Common myeloid progenitor, CD34-positive (primary cell): ENCODE measurements around the gene CCDC9.
"Not testable (repeated sequence)": the region's sequence is repeated elsewhere in the genome, so short reads cannot be mapped to it uniquely, and the experiment has no call there.

Source experiments
- CTCF ChIA-PET: fragments of 350-600 bp; sonication (Branson Sonifier 250); formaldehyde crosslinking; loops from one replicate; lab custom pipeline; 2021; ENCODE audit warnings: antibody characterized with exemption; lab: Charles Lee
- POLR2A ChIA-PET: fragments of 350-600 bp; sonication (Branson Sonifier 250); formaldehyde crosslinking; loops from one replicate; lab custom pipeline; 2021; ENCODE audit warnings: antibody characterized with exemption; lab: Charles Lee
- DNase-seq, 3 donors: peaks; one replicate each; pipeline versions ENCODE4 v3.0.0 to v3.0.0-alpha.2; 2013
- H3K27ac ChIP-seq, 2 experiments: 1 replicate in 1 of 2; 2 replicates in 1 of 2; pipeline ENCODE4 v1.7.0; 2013; ENCODE audit warnings: inconsistent platforms in 2 of 2, low read length in 2 of 2, mild to moderate bottlenecking in 2 of 2, low read depth in 1 of 2, moderate library complexity in 1 of 2; ENCODE audit not compliant: severe bottlenecking in 2 of 2, insufficient read depth in 1 of 2, poor library complexity in 1 of 2
- H3K27me3 ChIP-seq, 5 experiments: replicated peaks in 2 of 5; 1 replicate in 3 of 5; 2 replicates in 2 of 5; pipeline versions ENCODE4 v1.6.1 to v1.7.0; 2013; ENCODE audit warnings: low read length in 4 of 5, mild to moderate bottlenecking in 2 of 5, moderate library complexity in 2 of 5, inconsistent platforms in 1 of 5; ENCODE audit not compliant: insufficient read depth in 5 of 5, control insufficient read depth in 4 of 5
- H3K36me3 ChIP-seq, 4 experiments: 1 replicate in 2 of 4; 2 replicates in 2 of 4; pipeline versions ENCODE4 v1.6.1 to v1.7.0; 2013; ENCODE audit warnings: low read length in 3 of 4, control low read depth in 1 of 4, mild to moderate bottlenecking in 1 of 4; ENCODE audit not compliant: control insufficient read depth in 4 of 4, insufficient read depth in 4 of 4
- H3K4me1 ChIP-seq, 4 experiments: 1 replicate in 3 of 4; 2 replicates in 1 of 4; pipeline versions ENCODE4 v1.6.1 to v1.7.1; 2013; ENCODE audit warnings: low read length in 3 of 4, mild to moderate bottlenecking in 3 of 4, control low read depth in 1 of 4, inconsistent platforms in 1 of 4, moderate library complexity in 1 of 4; ENCODE audit not compliant: control insufficient read depth in 4 of 4, insufficient read depth in 4 of 4; ENCODE audit errors: control extremely low read depth in 1 of 4
- H3K4me3 ChIP-seq, 7 experiments: 1 replicate in 4 of 7; 2 replicates in 3 of 7; pipeline versions ENCODE4 v1.5.1 to v1.7.0; 2013; ENCODE audit warnings: mild to moderate bottlenecking in 7 of 7, low read length in 6 of 7, moderate library complexity in 6 of 7, inconsistent platforms in 2 of 7, low read depth in 2 of 7, control low read depth in 1 of 7; ENCODE audit not compliant: insufficient read depth in 4 of 7, control insufficient read depth in 1 of 7; ENCODE audit errors: extremely low read depth in 1 of 7
- H3K9me3 ChIP-seq, 5 experiments: 1 replicate in 4 of 5; 2 replicates in 1 of 5; pipeline versions ENCODE4 v1.6.1 to v1.7.1; 2013; ENCODE audit warnings: low read length in 4 of 5, mild to moderate bottlenecking in 2 of 5, inconsistent platforms in 1 of 5, low read depth in 1 of 5, moderate library complexity in 1 of 5; ENCODE audit not compliant: control insufficient read depth in 4 of 5, insufficient read depth in 2 of 5; ENCODE audit errors: control extremely low read depth in 1 of 5
- WGBS: methylation state at CpG from one replicate; pipeline ENCODE4 v1.1.5; 2013; ENCODE audit not compliant: insufficient coverage; 5-methylcytosine and 5-hydroxymethylcytosine counted together

Gene CCDC9

DNA sequence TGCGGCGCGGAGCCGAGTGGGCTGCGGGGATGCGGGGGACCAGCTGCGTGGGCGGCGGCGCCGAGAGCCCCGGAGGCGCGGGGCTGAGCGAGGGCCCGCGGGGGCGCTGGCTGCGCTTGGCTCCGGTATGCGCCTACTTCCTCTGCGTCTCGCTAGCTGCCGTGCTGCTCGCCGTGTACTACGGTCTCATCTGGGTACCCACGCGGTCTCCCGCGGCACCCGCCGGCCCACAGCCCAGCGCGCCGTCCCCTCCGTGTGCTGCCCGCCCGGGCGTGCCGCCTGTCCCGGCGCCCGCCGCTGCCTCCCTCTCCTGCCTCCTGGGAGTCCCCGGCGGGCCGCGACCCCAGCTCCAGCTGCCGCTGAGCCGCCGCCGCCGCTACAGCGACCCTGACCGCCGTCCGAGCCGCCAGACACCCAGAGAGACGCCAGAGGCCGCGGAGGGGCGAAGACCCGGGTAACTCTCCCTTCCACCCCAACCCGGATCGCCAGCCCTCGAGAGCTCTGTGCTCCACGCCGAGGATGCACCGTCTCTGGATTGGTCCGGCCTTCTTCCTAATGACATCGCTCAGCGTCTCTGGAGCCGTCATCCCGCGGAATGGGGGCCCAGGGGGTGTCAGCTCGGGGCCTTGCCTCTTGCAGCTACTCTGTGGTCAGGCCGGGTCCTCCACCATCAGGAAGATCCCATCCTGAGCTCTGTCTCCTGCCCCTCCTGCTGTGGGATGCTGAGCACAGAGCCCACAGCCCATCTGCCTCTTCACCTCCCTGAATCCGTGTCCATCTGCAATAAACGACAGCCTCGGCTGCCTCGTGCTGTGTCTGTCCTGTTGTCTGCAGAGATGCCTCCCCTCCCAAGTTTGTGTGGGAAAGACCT is 18.8 kb downstream of the CCDC9 start:
- no peaks in the 10 kb centered on the region for H3K9me3 ChIP-seq
- peak overlapping the region; percentile 37 to 76 (median 66) for H3K4me3 ChIP-seq
- 11% methylated on average over 71 of the region's 82 CpGs for WGBS
- H3K27ac ChIP-seq: no peak overlapping the region
- CTCF ChIA-PET: interaction anchor here (1.0 to 3.5 kb wide), 9 partner anchors 9 to 125 kb away, joined by 3 to 13 read pairs (median 5); partner anchors contain the start of gene DHX34
- H3K4me1 ChIP-seq: peaks cover 2 to 32% (median 25%) of the 10 kb centered on the region in 4 experiments
- POLR2A ChIA-PET: interaction anchor here (0.5 to 4.2 kb wide), 4 partner anchors 13 to 119 kb away, joined by 3 to 25 read pairs (median 5); partner anchors contain the start of gene CCDC9
- peak in 1 of 3 donors; percentile 27 for DNase-seq
- no peaks in the 10 kb centered on the region for H3K27me3 ChIP-seq
- peaks cover 3 to 20% (median 15%) of the 10 kb centered on the region in 4 experiments for H3K36me3 ChIP-seq

DNA sequence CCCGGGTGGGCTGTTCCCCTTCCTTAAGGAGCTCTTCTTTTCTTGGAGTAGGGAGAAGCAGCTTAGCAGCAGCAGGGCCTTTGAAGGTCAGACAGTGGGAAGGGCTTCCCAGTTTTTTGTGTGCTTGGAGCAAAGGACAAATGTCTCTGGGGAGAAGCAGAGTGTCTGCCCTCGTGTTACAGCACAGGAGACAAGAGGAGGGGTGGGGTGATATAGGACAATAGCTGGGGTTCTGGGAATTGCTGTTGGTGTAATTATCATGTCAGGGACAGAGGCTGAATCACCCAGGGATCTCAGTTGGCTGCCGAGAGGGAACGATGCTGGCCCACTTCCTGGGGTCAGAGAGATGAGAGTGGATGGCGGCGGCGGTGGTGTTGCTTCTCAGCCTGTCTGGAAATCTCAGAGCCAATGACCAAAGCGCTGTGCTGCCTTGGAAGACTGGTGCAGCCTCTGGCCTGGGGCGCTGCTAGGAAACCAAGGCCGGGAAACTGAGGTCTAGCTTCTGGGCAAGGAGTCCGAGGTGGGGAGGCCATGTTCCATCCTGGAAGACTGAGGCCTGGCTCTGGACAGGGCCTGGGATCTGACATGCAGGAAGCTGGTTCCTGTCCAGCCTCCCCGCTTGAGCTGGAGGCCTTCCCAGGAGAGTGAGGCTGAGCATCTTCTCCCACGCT is 19.6 kb downstream of the CCDC9 start:
- no peak overlapping the region for H3K27ac ChIP-seq
- 94% methylated on average over 8 of the region's 13 CpGs for WGBS

DNA sequence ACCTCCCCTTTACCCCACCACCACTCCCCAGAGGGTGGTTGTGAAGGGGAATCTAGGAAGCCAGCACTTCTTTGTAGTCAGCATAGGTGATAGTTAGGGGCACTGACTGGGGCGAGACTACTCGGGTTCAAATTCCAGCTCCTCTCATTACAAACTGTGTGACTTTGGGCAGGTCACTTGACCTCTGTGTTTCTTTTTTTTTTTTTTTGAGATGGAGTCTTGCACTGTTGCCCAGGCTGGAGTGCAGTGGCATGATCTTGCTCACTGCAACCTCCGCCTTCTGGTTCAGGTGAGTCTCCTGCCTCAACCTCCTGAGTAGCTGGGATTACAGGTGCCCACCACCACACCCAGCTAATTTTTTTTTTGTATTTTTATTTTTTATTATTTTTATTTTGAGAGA is 20.2 kb downstream of the CCDC9 start:
- CTCF ChIA-PET: interaction anchor here (0.9 to 3.5 kb wide), 3 partner anchors 8 to 33 kb away, joined by 3 to 13 read pairs (median 3); no protein-coding TSS in a partner anchor

More for the DNA sequence above, 19.6 kb downstream of the CCDC9 start:
- H3K4me3 ChIP-seq: peak overlapping the region in 1 of 7 experiments; percentile 67
- no peaks in the 10 kb centered on the region for H3K9me3 ChIP-seq
- peaks cover 2 to 32% (median 25%) of the 10 kb centered on the region in 4 experiments for H3K4me1 ChIP-seq
- ChIA-PET POLR2A (interaction anchor here (0.5 kb wide), 1 partner anchor 119 kb away, joined by 5 read pairs; no protein-coding TSS in a partner anchor), CTCF (interaction anchor here (0.9 to 3.5 kb wide), 8 partner anchors 8 to 73 kb away, joined by 3 to 13 read pairs (median 4); partner anchors contain the start of gene DHX34)
- peaks cover 0 to 12% (median 7%) of the 10 kb centered on the region in 4 experiments for H3K36me3 ChIP-seq
- DNase-seq: no peak
- no peaks in the 10 kb centered on the region for H3K27me3 ChIP-seq

GRCh38 chr19:47280183-47280797 is 24.0 kb downstream of the CCDC9 start:
- no peaks in the 10 kb centered on the region for H3K9me3 ChIP-seq
- no peak overlapping the region for H3K4me3 ChIP-seq
- H3K27ac ChIP-seq: no peak overlapping the region
- 93% methylated on average over 8 of the region's 13 CpGs for WGBS
- peaks cover 0 to 7% (median 1%) of the 10 kb centered on the region in 4 experiments for H3K36me3 ChIP-seq
- ChIA-PET CTCF (interaction anchor here (0.7 kb wide), 1 partner anchor 399 kb away, joined by 3 read pairs; no protein-coding TSS in a partner anchor), POLR2A (no interaction called here)
- H3K4me1 ChIP-seq: peaks cover 2 to 4% (median 4%) of the 10 kb centered on the region in 4 experiments
- DNase-seq: peak in 2 of 3 donors; percentile 49 to 60
- no peaks in the 10 kb centered on the region for H3K27me3 ChIP-seq

More for the DNA sequence above, 20.2 kb downstream of the CCDC9 start:
- no CpG with 5 or more reads among the region's 3 CpGs for WGBS
- H3K27me3 ChIP-seq, H3K9me3 ChIP-seq, POLR2A ChIA-PET, H3K27ac ChIP-seq, DNase-seq, H3K4me3 ChIP-seq, H3K36me3 ChIP-seq: not testable (repeated sequence)
- H3K4me1 ChIP-seq: peaks cover 2 to 30% (median 25%) of the 10 kb centered on the region in 4 experiments

DNA sequence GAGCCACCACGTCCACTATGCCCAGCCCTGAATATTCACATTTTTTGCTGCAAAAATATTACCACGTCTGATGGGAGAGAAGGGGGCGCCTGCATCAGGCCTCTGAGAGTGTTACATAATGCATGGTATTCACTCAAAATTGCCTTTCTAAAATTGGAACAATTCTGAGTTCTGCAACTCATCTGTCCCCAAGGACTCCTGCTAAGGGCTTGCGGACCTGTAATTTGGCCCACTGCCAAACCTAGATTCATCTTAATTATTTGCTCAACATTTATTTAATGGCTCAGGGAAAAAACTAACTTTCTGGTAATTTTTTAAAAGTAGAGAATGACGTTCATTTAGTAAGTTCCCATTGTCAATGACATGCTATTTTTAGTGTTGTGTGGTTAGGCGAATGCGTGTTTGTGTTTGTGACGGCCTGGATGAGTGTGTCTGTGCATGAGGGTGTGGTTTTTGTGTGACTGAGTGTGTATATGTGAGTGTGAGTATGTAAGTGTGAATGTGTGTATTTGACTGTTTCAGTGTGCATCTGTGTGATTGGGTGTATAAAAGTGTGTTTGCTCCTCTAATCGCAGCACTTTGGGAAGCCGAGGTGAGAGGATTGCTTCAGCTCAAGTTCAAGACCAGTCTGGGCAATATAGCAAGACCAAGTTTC is 27.2 kb downstream of the CCDC9 start:
- Histone ChIP-seq H3K27ac (no peak overlapping the region), H3K27me3 (no peaks in the 10 kb centered on the region), H3K4me3 (no peak overlapping the region), H3K36me3 (no peaks in the 10 kb centered on the region), H3K4me1 (no peaks in the 10 kb centered on the region), H3K9me3 (no peaks in the 10 kb centered on the region)
- no peak for DNase-seq
- WGBS: 78% methylated on average over 7 of the region's 10 CpGs
- POLR2A ChIA-PET: no interaction called here
- CTCF ChIA-PET: interaction anchor here (1.1 to 2.1 kb wide), 8 partner anchors 8 to 145 kb away, joined by 3 to 13 read pairs (median 4); partner anchors contain the start of gene INAFM1

GRCh38 chr19:47284324-47284899 is 28.1 kb downstream of the CCDC9 start:
- peak; percentile 69 to 84 (median 73) for DNase-seq

More at GRCh38 chr19:47284324-47284899, 28.1 kb downstream of the CCDC9 start:
- no peak overlapping the region for H3K27ac ChIP-seq
- ChIA-PET POLR2A (interaction anchor here (0.8 kb wide), 1 partner anchor 61 kb away, joined by 3 read pairs; no protein-coding TSS in a partner anchor), CTCF (interaction anchor here (0.6 to 2.1 kb wide), 21 partner anchors 8 to 476 kb away, joined by 3 to 13 read pairs (median 4); partner anchors contain the start of gene INAFM1)
- WGBS: 51% methylated on average over 4 of the region's 9 CpGs
- no peaks in the 10 kb centered on the region for H3K4me1 ChIP-seq
- H3K36me3 ChIP-seq: no peaks in the 10 kb centered on the region
- no peaks in the 10 kb centered on the region for H3K27me3 ChIP-seq
- no peak overlapping the region for H3K4me3 ChIP-seq
- H3K9me3 ChIP-seq: no peaks in the 10 kb centered on the region
